ENCODE data around the gene MPZL2.

The MPZL2 gene

DNA sequence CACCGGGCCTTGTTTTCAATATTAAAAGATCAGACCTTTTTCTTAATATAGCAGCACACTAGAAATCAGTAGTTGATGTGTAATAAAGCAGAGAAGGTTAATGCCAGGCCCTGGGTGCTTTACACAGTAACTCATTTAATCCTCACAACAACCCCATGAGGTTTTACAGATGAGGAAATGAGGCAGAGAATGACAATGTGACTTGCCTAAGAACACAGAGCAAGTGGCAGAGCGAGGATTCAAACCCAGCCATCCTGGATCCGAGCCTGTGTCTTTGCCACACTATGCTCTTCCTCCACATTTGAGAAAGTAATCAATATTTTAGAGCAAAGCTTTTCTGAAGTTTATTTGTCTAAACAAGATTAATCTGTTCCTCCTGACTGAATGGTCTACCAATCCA lies 46.5 kb downstream of the MPZL2 start:
- no peak for DNase-seq

DNA sequence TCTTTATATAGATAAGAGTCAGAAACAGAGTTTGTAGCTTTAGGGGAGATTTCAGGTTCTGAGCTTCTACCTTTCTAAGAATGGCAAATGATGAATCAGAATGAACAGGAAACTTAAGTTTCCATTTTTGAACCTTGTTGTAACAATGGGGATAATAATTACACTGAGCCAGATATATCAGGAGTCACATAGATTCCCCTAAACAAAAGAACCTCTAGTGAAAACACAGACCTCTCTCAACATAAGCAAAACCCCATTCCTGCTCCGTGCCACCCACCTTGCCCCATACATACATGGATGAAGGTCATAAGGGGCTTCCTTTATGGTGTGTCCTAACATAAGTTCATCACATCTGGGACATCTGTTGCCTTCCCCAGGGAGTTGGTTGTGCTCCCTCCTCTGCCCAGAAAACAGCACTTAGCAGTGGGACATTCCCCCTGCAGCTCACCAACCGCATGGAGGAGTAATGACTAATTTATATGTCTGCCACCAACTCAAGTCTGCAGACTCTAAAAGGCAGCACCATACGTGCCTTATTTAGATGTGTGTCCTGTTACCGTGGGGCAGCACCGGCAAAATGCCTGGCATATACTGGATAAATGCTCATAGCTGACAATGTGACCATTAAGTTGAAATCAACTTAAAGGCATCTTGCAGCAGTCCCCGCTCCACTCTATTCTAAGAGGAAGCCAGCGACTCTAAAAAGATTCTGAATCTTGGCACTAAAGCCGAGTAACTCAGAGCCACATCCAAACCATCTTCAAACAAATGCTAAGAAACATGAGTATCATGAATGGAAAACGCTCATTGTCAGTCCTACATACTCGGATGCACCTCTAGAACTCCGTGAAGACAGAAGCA lies 47.2 kb downstream of the MPZL2 start:
- no peak for DNase-seq

GRCh38 chr11:118215765-118216164 lies 48.3 kb downstream of the MPZL2 start:
- DNase-seq = no peak

- no peak for DNase-seq
Observed at GRCh38 chr11:118215262-118215661, 48.8 kb downstream of the MPZL2 start.

DNA sequence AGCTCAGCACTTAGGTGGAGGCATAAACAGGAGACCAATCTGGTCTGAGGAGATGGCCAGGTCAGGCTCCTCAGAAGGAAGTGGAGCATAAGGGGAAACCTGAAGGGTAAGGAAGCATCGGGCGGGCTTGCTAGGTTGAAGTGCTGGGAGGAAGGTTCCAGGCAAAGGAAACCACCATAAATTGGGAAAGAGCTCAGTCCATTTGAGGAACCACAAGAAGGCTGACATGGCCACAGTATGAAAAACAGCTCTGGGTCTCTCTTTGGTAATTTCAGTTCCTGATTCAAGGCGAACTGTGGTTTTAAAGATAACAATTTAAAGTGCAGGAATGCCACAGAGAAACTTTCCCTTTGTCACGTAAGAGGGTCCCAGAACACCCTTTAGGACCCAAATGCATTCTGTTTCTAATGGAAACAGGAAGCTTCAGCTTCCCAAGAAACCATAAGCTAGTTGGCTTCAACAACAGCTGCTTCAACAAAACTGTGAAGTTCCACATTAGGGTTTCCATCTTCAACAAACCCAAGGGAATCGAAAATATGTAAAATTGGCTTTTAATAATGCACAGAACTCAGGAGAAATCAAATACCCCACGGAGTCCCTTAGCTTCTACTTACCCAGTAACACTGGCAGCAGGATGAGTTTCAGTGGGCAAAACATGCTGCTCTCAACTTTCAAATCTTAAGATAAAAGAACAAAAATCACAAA lies 49.7 kb downstream of the MPZL2 start:
- no peak for DNase-seq

DNA sequence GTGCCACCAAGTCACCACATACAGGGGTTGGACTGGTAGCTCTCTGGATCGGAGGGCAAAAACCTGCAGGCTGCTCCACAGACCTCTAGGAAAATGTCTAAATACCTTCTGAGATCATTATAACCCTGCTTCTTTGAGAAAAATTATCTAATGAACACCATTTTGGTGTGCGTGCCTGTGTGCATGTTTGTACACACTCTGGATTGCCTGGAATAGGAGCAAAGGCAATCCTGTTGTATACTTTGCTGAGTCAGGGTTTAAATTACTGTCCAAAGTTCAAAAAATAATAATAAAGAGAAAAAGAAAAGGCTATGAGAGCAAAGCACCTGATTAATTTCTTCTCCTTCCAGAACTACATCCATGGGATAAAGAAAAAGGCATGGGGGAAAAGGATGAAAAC lies 50.3 kb downstream of the MPZL2 start:
- DNase-seq = no peak

GRCh38 chr11:118213201-118213600 lies 50.9 kb downstream of the MPZL2 start:
- no peak for DNase-seq

GRCh38 chr11:118212781-118213191 lies 51.3 kb downstream of the MPZL2 start:
- DNase-seq = no peak

DNA sequence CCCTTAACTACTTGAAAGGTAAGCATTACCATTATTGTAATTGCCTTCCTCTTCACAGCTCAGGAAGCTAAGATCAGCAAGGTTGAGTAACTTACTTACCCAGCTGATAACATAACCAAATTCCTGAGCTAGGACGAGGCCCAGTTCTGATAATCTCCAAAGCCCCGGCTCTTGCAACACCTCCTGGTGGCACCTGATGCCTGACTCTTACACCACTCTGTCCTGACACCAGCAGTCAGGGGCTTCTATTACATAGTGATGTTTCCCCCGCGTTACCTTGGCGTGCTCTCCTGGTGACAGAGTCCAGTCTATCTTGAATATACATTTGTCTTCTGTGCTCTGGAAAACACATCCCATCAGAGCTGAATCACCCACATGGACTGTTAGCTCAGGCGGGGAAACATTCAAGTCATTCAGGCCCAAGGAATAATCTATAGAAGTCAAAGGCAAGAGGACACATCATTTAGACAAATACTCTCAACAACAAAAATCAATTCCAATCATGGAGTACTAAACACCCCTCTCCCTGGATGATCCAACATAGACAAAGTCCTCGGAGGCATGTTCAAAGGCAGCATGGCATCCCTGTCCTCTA lies 51.9 kb downstream of the MPZL2 start:
- DNase-seq = no peak

- no peak for DNase-seq
Observed at GRCh38 chr11:118211006-118211405, 53.1 kb downstream of the MPZL2 start.

GRCh38 chr11:118210323-118210722 lies 53.8 kb downstream of the MPZL2 start:
- DNase-seq = no peak

GRCh38 chr11:118209033-118209432 lies 55.1 kb downstream of the MPZL2 start:
- DNase-seq = no peak

DNA sequence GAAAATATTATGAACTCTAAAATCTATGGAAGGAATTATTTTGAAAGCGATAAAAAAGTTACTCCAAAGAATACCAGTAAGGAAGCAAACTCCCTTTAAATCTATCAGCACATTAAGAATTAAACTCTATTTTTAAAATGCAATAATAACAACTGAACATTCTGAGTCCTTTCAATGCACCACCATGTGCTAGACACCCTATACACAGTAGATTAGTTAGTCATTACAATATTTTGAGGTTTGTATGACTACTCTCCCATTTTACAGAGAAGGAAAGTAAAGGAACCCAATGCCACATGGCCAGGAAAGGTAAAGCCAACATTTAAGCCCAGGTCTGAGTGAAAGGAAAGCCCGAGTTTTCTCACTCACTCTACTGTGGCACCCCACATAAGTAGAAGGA lies 57.0 kb downstream of the MPZL2 start:
- no peak for DNase-seq

GRCh38 chr11:118206391-118207031 lies 57.6 kb downstream of the MPZL2 start:
- no peak for DNase-seq

GRCh38 chr11:118205606-118206378 lies 58.3 kb downstream of the MPZL2 start:
- DNase-seq = no peak

Data from femur (tissue), 1 donor.